MCF 10A (cell line): ENCODE results near the gene TAF7L. TPM values are rescaled to one million over a fixed set of nuclear protein-coding genes. Genes with fewer than 3 reads are reported as not detected.

Experiments
- BruUV-seq: library from RNA; stranded (reverse); fragments of 400-500 nt; replicated peaks from 2 replicates; lab custom pipeline; 2021; lab: Mats Ljungman, UMichigan
- CTCF ChIA-PET: fragments of 300-600 bp; sonication (Branson Sonifier 250); formaldehyde crosslinking; extraction: SDS; loops from one replicate; lab custom pipeline; 2021; ENCODE audit warnings: antibody characterized with exemption, inconsistent platforms; lab: Yijun Ruan, JAX
- POLR2A ChIA-PET: fragments of 300-600, 350-650 bp; sonication (Branson Sonifier 250); formaldehyde crosslinking; extraction: SDS; loops from one replicate; lab custom pipeline; 2020; ENCODE audit warnings: antibody characterized with exemption, inconsistent platforms; lab: Yijun Ruan, JAX
- DNase-seq: peaks from one replicate; pipeline ENCODE4 v3.0.0-alpha.2; 2018; ENCODE audit not compliant: unreplicated experiment
- H3K27ac Mint-ChIP-seq: one replicate; pipeline ENCODE4 v1.8.0; 2022; ENCODE audit warnings: mild to moderate bottlenecking, low read depth, mixed read lengths; ENCODE audit not compliant: unreplicated experiment
- H3K27me3 Mint-ChIP-seq: one replicate; pipeline ENCODE4 v1.8.0; 2022; ENCODE audit warnings: mixed read lengths; ENCODE audit not compliant: insufficient read depth, unreplicated experiment
- H3K36me3 Mint-ChIP-seq: one replicate; pipeline ENCODE4 v1.8.0; 2022; ENCODE audit warnings: mild to moderate bottlenecking, moderate library complexity, mixed read lengths; ENCODE audit not compliant: insufficient read depth, unreplicated experiment
- H3K4me1 Mint-ChIP-seq: one replicate; pipeline ENCODE4 v1.8.0; 2022; ENCODE audit warnings: mixed read lengths; ENCODE audit not compliant: insufficient read depth, unreplicated experiment
- H3K4me3 Mint-ChIP-seq: one replicate; pipeline ENCODE4 v1.8.0; 2022; ENCODE audit warnings: mild to moderate bottlenecking, moderate library complexity, mixed read lengths; ENCODE audit not compliant: unreplicated experiment
- H3K9me3 Mint-ChIP-seq: one replicate; pipeline ENCODE4 v1.8.0; 2022; ENCODE audit warnings: mixed read lengths; ENCODE audit not compliant: unreplicated experiment
- CTCF ChIP-seq: fragments of 200-600 bp; IDR thresholded peaks from one replicate; pipeline ENCODE4 v1.8.0; 2022; ENCODE audit warnings: antibody characterized with exemption, mild to moderate bottlenecking; ENCODE audit not compliant: unreplicated experiment
- intact Hi-C: fragments of 100-400 bp; cut with micrococcal nuclease; formaldehyde crosslinking; loops from 2 replicates; pipeline ENCODE4 v1.14.1; 2022
- total RNA-seq: library from RNA; stranded (reverse); gene quantifications from 2 replicates; pipeline ENCODE4 v1.2.3, GENCODE V29; 2022

TAF7L gene
- total RNA-seq, 1 experiment from 2014 or later = 0.21 TPM

GRCh38 chrX:101274198-101274597 lies 16.9 kb downstream of the TAF7L start:
- BruUV-seq = no TSS peak
- ChIA-PET CTCF (interaction anchor here (0.7 kb wide), 1 partner anchor 129 kb away, joined by 3 read pairs; no protein-coding TSS in a partner anchor), POLR2A (no interaction called here)
- DNase-seq = no peak
- no peak for TF ChIP-seq CTCF
- Mint-ChIP-seq H3K4me1 (no peaks in the 10 kb centered on the region), H3K4me3 (no peak overlapping the region), H3K36me3 (no peaks in the 10 kb centered on the region), H3K27ac (no peak overlapping the region), H3K27me3 (peaks cover 48% of the 10 kb centered on the region), H3K9me3 (no peaks in the 10 kb centered on the region)
- intact Hi-C loops = no loop called here

- ChIA-PET CTCF (interaction anchor here (0.6 to 1.1 kb wide), 2 partner anchors 13 to 22 kb away, joined by 3 read pairs; no protein-coding TSS in a partner anchor), POLR2A (no interaction called here)
- Mint-ChIP-seq H3K4me3 (no peak overlapping the region), H3K9me3 (no peaks in the 10 kb centered on the region), H3K36me3 (no peaks in the 10 kb centered on the region), H3K27ac (no peak overlapping the region), H3K4me1 (no peaks in the 10 kb centered on the region), H3K27me3 (peaks cover 50% of the 10 kb centered on the region)
- DNase-seq = peak; percentile 13
- intact Hi-C loops = no loop called here
- BruUV-seq = no TSS peak
- no peak for TF ChIP-seq CTCF
These were observed 25.2 kb downstream of the TAF7L start for GRCh38 chrX:101265869-101266428.

- BruUV-seq = no TSS peak
- H3K9me3 Mint-ChIP-seq = no peaks in the 10 kb centered on the region
- no peak for DNase-seq
- CTCF ChIA-PET = interaction anchor here (0.6 kb wide), 1 partner anchor 614 kb away, joined by 3 read pairs; no protein-coding TSS in a partner anchor
- intact Hi-C loops = no loop called here
- POLR2A ChIA-PET = no interaction called here
- no peaks in the 10 kb centered on the region for H3K36me3 Mint-ChIP-seq
- no peak overlapping the region for H3K4me3 Mint-ChIP-seq
- H3K27me3 Mint-ChIP-seq = peaks cover 48% of the 10 kb centered on the region
- H3K4me1 Mint-ChIP-seq = no peaks in the 10 kb centered on the region
- no peak for TF ChIP-seq CTCF
- no peak overlapping the region for H3K27ac Mint-ChIP-seq
These were observed 27.4 kb downstream of the TAF7L start for GRCh38 chrX:101263766-101264165.

- no peaks in the 10 kb centered on the region for H3K4me1 Mint-ChIP-seq
- no TSS peak for BruUV-seq
- DNase-seq = no peak
- H3K27ac Mint-ChIP-seq = no peak overlapping the region
- intact Hi-C loops = no loop called here
- ChIA-PET POLR2A (no interaction called here), CTCF (interaction anchor here (0.9 kb wide), 1 partner anchor 494 kb away, joined by 3 read pairs; no protein-coding TSS in a partner anchor)
- TF ChIP-seq CTCF = no peak
- peaks cover 49% of the 10 kb centered on the region for H3K27me3 Mint-ChIP-seq
- H3K36me3 Mint-ChIP-seq = no peaks in the 10 kb centered on the region
- no peaks in the 10 kb centered on the region for H3K9me3 Mint-ChIP-seq
- H3K4me3 Mint-ChIP-seq = no peak overlapping the region
These were observed 28.5 kb downstream of the TAF7L start for GRCh38 chrX:101262590-101262989.
